HepG2 (cell line): ENCODE measurements around the gene SMAP2. TPM values are rescaled to one million over a fixed set of nuclear protein-coding genes. Genes with fewer than 3 reads are reported as not detected.
A peak's percentile ranks its signal among the peaks of the same experiment; 100 is the strongest.

Experiments used
- ATRX ChIP-seq: sonication (generic); formaldehyde crosslinking; IDR thresholded peaks from 2 replicates; pipeline ENCODE4 v1.4.0; 2020; ENCODE audit warnings: missing genetic modification reagents, borderline replicate concordance
- BHLHE40 ChIP-seq: IDR thresholded peaks from 2 replicates; pipeline ENCODE4 v1.6.1; 2011; ENCODE audit warnings: low read length, improper control_type of control experiment
- CBX5 ChIP-seq: sonication (generic); formaldehyde crosslinking; IDR thresholded peaks from 2 replicates; pipeline ENCODE4 v1.4.0; 2020; ENCODE audit warnings: missing genetic modification reagents, borderline replicate concordance
- ELF4 ChIP-seq: sonication (generic); formaldehyde crosslinking; IDR thresholded peaks from 2 replicates; pipeline ENCODE4 v1.5.0; 2020; ENCODE audit warnings: missing genetic modification reagents, mild to moderate bottlenecking, moderate library complexity, borderline replicate concordance
- FOXK1 ChIP-seq: sonication (generic); formaldehyde crosslinking; IDR thresholded peaks from 2 replicates; pipeline ENCODE4 v1.4.0; 2020; ENCODE audit warnings: low read depth, missing genetic modification reagents, borderline replicate concordance
- HDAC2 ChIP-seq: sonication (generic); formaldehyde crosslinking; IDR thresholded peaks from 2 replicates; pipeline ENCODE4 v1.4.0; 2020; ENCODE audit warnings: missing genetic modification reagents
- HNRNPLL ChIP-seq: fragments of 200-400 bp; formaldehyde crosslinking; IDR thresholded peaks from 2 replicates; pipeline ENCODE4 v1.6.1; 2017; ENCODE audit warnings: mild to moderate bottlenecking, low read depth, low read length; ENCODE audit not compliant: poor library complexity, severe bottlenecking
- KLF16 ChIP-seq, 2 experiments: sonication (generic) in 1 of 2; formaldehyde crosslinking in 1 of 2; IDR thresholded peaks; 2 replicates each; pipeline versions ENCODE4 v1.6.1 to v1.8.0; 2016 to 2023; ENCODE audit warnings: missing genetic modification reagents in 2 of 2, missing compliant biosample characterization in 1 of 2
- MEF2D ChIP-seq: sonication (generic); formaldehyde crosslinking; IDR thresholded peaks from 2 replicates; pipeline ENCODE4 v1.5.1; 2020; ENCODE audit warnings: mild to moderate bottlenecking, missing genetic modification reagents
- MIER3 ChIP-seq: IDR thresholded peaks from 2 replicates; pipeline ENCODE4 v1.6.1; 2016; ENCODE audit warnings: missing compliant biosample characterization, borderline replicate concordance
- MTF1 ChIP-seq: sonication (generic); formaldehyde crosslinking; IDR thresholded peaks from 2 replicates; pipeline ENCODE4 v1.5.0; 2020; ENCODE audit warnings: missing genetic modification reagents
- NKX3-1 ChIP-seq: sonication (generic); formaldehyde crosslinking; IDR thresholded peaks from 2 replicates; pipeline ENCODE4 v1.5.0; 2020; ENCODE audit warnings: missing genetic modification reagents
- SMYD3 ChIP-seq: sonication (generic); formaldehyde crosslinking; IDR thresholded peaks from 2 replicates; pipeline ENCODE4 v1.8.1; 2023; ENCODE audit warnings: mild to moderate bottlenecking, missing genetic modification reagents
- SP140L ChIP-seq: sonication (generic); formaldehyde crosslinking; IDR thresholded peaks from 2 replicates; pipeline ENCODE4 v1.4.0; 2020; ENCODE audit warnings: missing genetic modification reagents, borderline replicate concordance
- TAF15 ChIP-seq: fragments of 200-400 bp; formaldehyde crosslinking; IDR thresholded peaks from one replicate; pipeline ENCODE4 v1.6.1; 2018; ENCODE audit warnings: mild to moderate bottlenecking, low read depth, low read length; ENCODE audit not compliant: poor library complexity, severe bottlenecking
- ZBTB7B ChIP-seq: sonication (generic); formaldehyde crosslinking; IDR thresholded peaks from 2 replicates; pipeline ENCODE4 v1.4.0; 2020; ENCODE audit warnings: missing genetic modification reagents
- ZFY ChIP-seq: sonication (generic); formaldehyde crosslinking; IDR thresholded peaks from 2 replicates; pipeline ENCODE4 v1.4.0; 2020; ENCODE audit warnings: missing genetic modification reagents
- ZNF10 ChIP-seq: sonication (generic); formaldehyde crosslinking; IDR thresholded peaks from 2 replicates; pipeline ENCODE4 v1.4.0; 2020; ENCODE audit warnings: mild to moderate bottlenecking, low read depth, missing genetic modification reagents, borderline replicate concordance
- ZNF224 ChIP-seq: sonication (generic); formaldehyde crosslinking; IDR thresholded peaks from 2 replicates; pipeline ENCODE4 v1.5.0; 2020; ENCODE audit warnings: mild to moderate bottlenecking, missing genetic modification reagents
- ZNF3 ChIP-seq: IDR thresholded peaks from 2 replicates; pipeline ENCODE4 v1.7.0; 2017; ENCODE audit warnings: inconsistent platforms
- ZNF331 ChIP-seq: sonication (generic); formaldehyde crosslinking; IDR thresholded peaks from 2 replicates; pipeline ENCODE4 v1.4.0; 2020; ENCODE audit warnings: missing genetic modification reagents
- ZNF367 ChIP-seq: sonication (generic); formaldehyde crosslinking; IDR thresholded peaks from 2 replicates; pipeline ENCODE4 v1.4.0; 2020; ENCODE audit warnings: missing genetic modification reagents, borderline replicate concordance
- ZNF556 ChIP-seq: sonication (generic); formaldehyde crosslinking; IDR thresholded peaks from 2 replicates; pipeline ENCODE4 v1.4.0; 2020; ENCODE audit warnings: mild to moderate bottlenecking, missing genetic modification reagents, borderline replicate concordance
- ZNF563 ChIP-seq: sonication (generic); formaldehyde crosslinking; IDR thresholded peaks from 2 replicates; pipeline ENCODE4 v1.8.0; 2022; ENCODE audit warnings: mild to moderate bottlenecking, moderate library complexity, missing genetic modification reagents
- ZNF589 ChIP-seq: sonication (generic); formaldehyde crosslinking; conservative IDR thresholded peaks from 2 replicates; pipeline ENCODE4 v1.8.0; 2022; ENCODE audit warnings: mild to moderate bottlenecking, moderate library complexity, missing genetic modification reagents
- ZNF652 ChIP-seq: IDR thresholded peaks from 2 replicates; pipeline ENCODE4 v1.6.1; 2016; ENCODE audit warnings: low read depth, borderline replicate concordance
- polyA plus RNA-seq, 8 experiments: library from polyadenylated mRNA; depleted of rRNA in 3 of 8; stranded (reverse) in 7 of 8; unstranded in 1 of 8; fragments of >200 nt; fragmentation: Illumina TruSeq in 4 of 8; extraction: Trizol in 4 of 8; gene quantifications; 2 replicates each; pipeline versions ENCODE4 v1.2.1 to v1.2.3, GENCODE V29; 2011 to 2016; ENCODE audit warnings: low read depth in 4 of 8, missing spikeins in 1 of 8, mixed read lengths in 1 of 8; ENCODE audit not compliant: insufficient read depth in 1 of 8
- total RNA-seq, 5 experiments: library from RNA; depleted of rRNA; stranded (reverse); fragments of >200 nt; fragmentation: Illumina TruSeq; extraction: Trizol; gene quantifications; 2 replicates each; pipeline ENCODE4 v1.2.3, GENCODE V29; 2016; ENCODE audit warnings: low read depth in 1 of 5
- TF ChIP-seq, protein P1 (sequence below): IDR thresholded peaks from 2 replicates; pipeline ENCODE4 v1.6.1; 2016; ENCODE audit warnings: low read depth
- TF ChIP-seq, protein P2 (sequence below): sonication (generic); formaldehyde crosslinking; IDR thresholded peaks from 2 replicates; pipeline ENCODE4 v1.8.0; 2022; ENCODE audit warnings: missing genetic modification reagents, low read depth, mild to moderate bottlenecking, borderline replicate concordance
- TF ChIP-seq, protein P3 (sequence below): sonication (generic); formaldehyde crosslinking; IDR thresholded peaks from 2 replicates; pipeline ENCODE4 v1.4.0; 2020; ENCODE audit warnings: missing genetic modification reagents

Gene SMAP2
- total and polyA plus RNA-seq, 2 of the 13 experiments (the other 11 are each of a cell fraction or from before 2014, with no cell fraction given): 19.0 to 22.3 TPM

DNA sequence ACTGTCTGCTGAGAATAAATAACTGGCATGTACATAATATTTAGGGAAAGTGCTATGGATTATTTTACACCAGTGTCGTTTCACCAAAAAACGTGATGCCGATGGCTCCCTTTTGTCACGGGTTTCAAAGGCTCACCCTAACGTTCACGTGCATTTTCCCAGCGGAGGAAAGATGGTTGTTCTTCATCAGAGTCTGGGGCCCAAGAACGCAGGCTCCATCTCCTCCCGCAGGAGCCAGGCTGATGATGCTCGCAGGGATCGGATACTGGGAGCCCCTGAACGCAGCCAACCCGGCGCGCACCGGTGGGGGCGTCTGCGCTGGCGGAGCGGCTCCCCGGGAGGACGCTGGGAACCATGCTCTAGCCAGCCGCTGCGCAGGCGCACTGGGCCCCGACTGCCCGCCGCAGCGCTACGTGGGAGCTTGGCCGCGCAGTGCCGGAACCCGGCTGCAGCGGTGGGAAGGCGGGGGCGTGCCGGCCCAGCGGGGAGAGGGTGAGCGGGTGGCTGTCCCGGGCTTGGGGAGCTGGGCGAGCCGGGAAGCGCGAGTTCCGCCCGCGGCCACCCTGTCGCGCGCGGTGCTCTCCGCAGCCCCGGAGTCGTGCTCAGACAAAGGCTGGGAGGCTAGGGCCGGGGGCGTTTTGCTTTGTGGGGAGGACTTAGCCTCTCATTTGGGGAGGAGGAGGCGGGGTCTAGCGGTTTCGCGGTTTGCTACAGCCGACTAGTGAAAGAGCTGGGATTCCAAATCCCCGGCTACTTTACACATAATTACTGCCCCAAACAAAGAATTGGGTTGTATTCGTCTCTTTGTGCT lies 76.4 kb downstream of the SMAP2 start, which contains the start of gene ZFP69B (continued):
- TF ChIP-seq ZNF224 (CRISPR knock-in tag) (no peak), ZNF563 (CRISPR knock-in tag) (no peak; the same call in none of the 2 replicates), ZNF652 (no peak), TAF15 (no peak), HNRNPLL (peak; percentile 98), ZNF331 (peak; percentile 87), FOXK1 (CRISPR knock-in tag) (peak; percentile 69; the same call in 1 of the 2 replicates), CBX5 (CRISPR knock-in tag) (no peak), MTF1 (CRISPR knock-in tag) (no peak), ZBTB7B (CRISPR knock-in tag) (peak; percentile 90), BHLHE40 (no peak), MEF2D (CRISPR knock-in tag) (no peak), NKX3-1 (CRISPR knock-in tag) (0 out of 2 replicates have a peak, but pooled peaks have one; percentile 51), ELF4 (no peak), ZNF3 (CRISPR knock-in tag) (no peak), MIER3 (CRISPR knock-in tag) (0 out of 2 replicates have a peak, but pooled peaks have one; percentile 13), ZNF367 (CRISPR knock-in tag) (no peak), KLF16 (CRISPR knock-in tag; IDR thresholded peaks at IDR 0.05) (no peak), ZNF589 (no peak), ZNF556 (CRISPR knock-in tag) (no peak), SMYD3 (no peak; the same call in 1 of the 2 replicates), HDAC2 (CRISPR knock-in tag) (peak; percentile 64), SP140L (no peak), ZNF10 (CRISPR knock-in tag) (no peak), ZFY (CRISPR knock-in tag) (peak; percentile 77), ATRX (no peak)
- TF ChIP-seq, protein P1, sequence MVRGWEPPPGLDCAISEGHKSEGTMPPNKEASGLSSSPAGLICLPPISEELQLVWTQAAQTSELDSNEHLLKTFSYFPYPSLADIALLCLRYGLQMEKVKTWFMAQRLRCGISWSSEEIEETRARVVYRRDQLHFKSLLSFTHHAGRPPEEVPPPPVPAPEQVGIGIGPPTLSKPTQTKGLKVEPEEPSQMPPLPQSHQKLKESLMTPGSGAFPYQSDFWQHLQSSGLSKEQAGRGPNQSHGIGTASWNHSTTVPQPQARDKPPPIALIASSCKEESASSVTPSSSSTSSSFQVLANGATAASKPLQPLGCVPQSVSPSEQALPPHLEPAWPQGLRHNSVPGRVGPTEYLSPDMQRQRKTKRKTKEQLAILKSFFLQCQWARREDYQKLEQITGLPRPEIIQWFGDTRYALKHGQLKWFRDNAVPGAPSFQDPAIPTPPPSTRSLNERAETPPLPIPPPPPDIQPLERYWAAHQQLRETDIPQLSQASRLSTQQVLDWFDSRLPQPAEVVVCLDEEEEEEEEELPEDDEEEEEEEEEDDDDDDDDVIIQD: no peak
- TF ChIP-seq, protein P2, sequence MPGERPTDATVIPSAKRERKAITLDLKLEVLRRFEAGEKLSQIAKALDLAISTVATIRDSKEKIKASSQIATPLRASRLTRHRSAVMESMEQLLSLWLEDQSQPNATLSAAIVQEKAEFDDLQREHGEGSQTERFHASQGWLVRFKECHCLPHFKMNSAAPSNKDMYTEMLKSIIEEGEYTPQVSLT (CRISPR knock-in tag): no peak
- TF ChIP-seq, protein P3, sequence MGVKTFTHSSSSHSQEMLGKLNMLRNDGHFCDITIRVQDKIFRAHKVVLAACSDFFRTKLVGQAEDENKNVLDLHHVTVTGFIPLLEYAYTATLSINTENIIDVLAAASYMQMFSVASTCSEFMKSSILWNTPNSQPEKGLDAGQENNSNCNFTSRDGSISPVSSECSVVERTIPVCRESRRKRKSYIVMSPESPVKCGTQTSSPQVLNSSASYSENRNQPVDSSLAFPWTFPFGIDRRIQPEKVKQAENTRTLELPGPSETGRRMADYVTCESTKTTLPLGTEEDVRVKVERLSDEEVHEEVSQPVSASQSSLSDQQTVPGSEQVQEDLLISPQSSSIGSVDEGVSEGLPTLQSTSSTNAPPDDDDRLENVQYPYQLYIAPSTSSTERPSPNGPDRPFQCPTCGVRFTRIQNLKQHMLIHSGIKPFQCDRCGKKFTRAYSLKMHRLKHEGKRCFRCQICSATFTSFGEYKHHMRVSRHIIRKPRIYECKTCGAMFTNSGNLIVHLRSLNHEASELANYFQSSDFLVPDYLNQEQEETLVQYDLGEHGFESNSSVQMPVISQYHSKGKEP (CRISPR knock-in tag): peak; percentile 44; the same call in 1 of the 2 replicates
